Left ventricle myocardium superior (tissue), 1 donor: Measurements from ENCODE around the gene PLCB4. TPM values are rescaled to one million over a fixed set of nuclear protein-coding genes. Genes with fewer than 3 reads are reported as not detected.

Source experiments
- ATAC-seq: fragments of 200-7000 bp; cut with Tn5 transposase; one replicate; pipeline ENCODE4 v1.9.1; 2020; ENCODE audit warnings: mild to moderate bottlenecking, moderate library complexity
- DNase-seq: peaks from one replicate; pipeline ENCODE4 v3.0.0-alpha.2; 2020
- intact Hi-C: fragments of 100-400 bp; cut with micrococcal nuclease; formaldehyde crosslinking; loops from one replicate; pipeline ENCODE4 v1.11.0; 2022
- total RNA-seq: library from RNA; stranded (reverse); fragmentation: NEBNext Ultra II Directional; extraction: Animal tissue kit (Norgen Biotek cat#: 25700); gene quantifications from one replicate; pipeline ENCODE4 v1.2.1, GENCODE V29; 2021
- donor health status: DM: no; HTN: yes; CAD: no; lungs with severe emphysema.

Gene PLCB4
- total RNA-seq, 1 donor from 2014 or later: 29.1 TPM

GRCh38 chr20:9092113-9092512 is 23.2 kb downstream of the PLCB4 start:
- DNase-seq (no peak), ATAC-seq (peak; percentile 31)
- intact Hi-C loops: no loop called here

GRCh38 chr20:9092655-9093054 is 23.8 kb downstream of the PLCB4 start:
- intact Hi-C loops: no loop called here
- DNase-seq (no peak), ATAC-seq (peak; percentile 22)

GRCh38 chr20:9093218-9093957 is 24.5 kb downstream of the PLCB4 start:
- intact Hi-C loops: no loop called here

GRCh38 chr20:9099372-9099771 is 30.5 kb downstream of the PLCB4 start:
- intact Hi-C loops: no loop called here
- ATAC-seq (no peak), DNase-seq (no peak)

More at GRCh38 chr20:9093218-9093957, 24.5 kb downstream of the PLCB4 start:
- no peak for DNase-seq
- ATAC-seq: peak; percentile 80

- DNase-seq: no peak
- intact Hi-C loops: no loop called here
- ATAC-seq: no peak
Measured at GRCh38 chr20:9100691-9101090, 31.8 kb downstream of the PLCB4 start.

- no peak for DNase-seq
- no peak for ATAC-seq
- intact Hi-C loops: no loop called here
Measured at GRCh38 chr20:9102456-9102855, 33.6 kb downstream of the PLCB4 start.

- DNase-seq (no peak), ATAC-seq (no peak)
- intact Hi-C loops: no loop called here
Measured at GRCh38 chr20:9103955-9104354, 35.1 kb downstream of the PLCB4 start.

- intact Hi-C loops: no loop called here
- ATAC-seq (no peak), DNase-seq (no peak)
Measured at GRCh38 chr20:9108260-9108659, 39.4 kb downstream of the PLCB4 start.

GRCh38 chr20:9109566-9109965 is 40.7 kb downstream of the PLCB4 start:
- intact Hi-C loops: no loop called here
- no peak for DNase-seq
- no peak for ATAC-seq

- ATAC-seq (no peak), DNase-seq (no peak)
- intact Hi-C loops: no loop called here
Measured at GRCh38 chr20:9110365-9110764, 41.5 kb downstream of the PLCB4 start.

- ATAC-seq: peak; percentile 29
- no peak for DNase-seq
- intact Hi-C loops: no loop called here
Measured at GRCh38 chr20:9110916-9111432, 42.1 kb downstream of the PLCB4 start.

GRCh38 chr20:9112541-9113515 is 43.9 kb downstream of the PLCB4 start:
- intact Hi-C loops: no loop called here
- ATAC-seq (peak; percentile 91), DNase-seq (no peak)

GRCh38 chr20:9114709-9115108 is 45.8 kb downstream of the PLCB4 start:
- ATAC-seq (no peak), DNase-seq (no peak)
- intact Hi-C loops: no loop called here

GRCh38 chr20:9117548-9117947 is 48.7 kb downstream of the PLCB4 start:
- DNase-seq (no peak), ATAC-seq (no peak)
- intact Hi-C loops: no loop called here

GRCh38 chr20:9119776-9120175 is 50.9 kb downstream of the PLCB4 start:
- intact Hi-C loops: no loop called here
- ATAC-seq (peak; percentile 99), DNase-seq (peak; percentile 71)

GRCh38 chr20:9121211-9121610 is 52.3 kb downstream of the PLCB4 start:
- no peak for DNase-seq
- ATAC-seq: no peak
- intact Hi-C loops: no loop called here

GRCh38 chr20:9122571-9122970 is 53.7 kb downstream of the PLCB4 start:
- intact Hi-C loops: no loop called here
- ATAC-seq: no peak
- DNase-seq: no peak

GRCh38 chr20:9126527-9126926 is 57.6 kb downstream of the PLCB4 start:
- ATAC-seq (no peak), DNase-seq (no peak)
- intact Hi-C loops: no loop called here

- intact Hi-C loops: no loop called here
- no peak for ATAC-seq
- no peak for DNase-seq
Measured at GRCh38 chr20:9128568-9128967, 59.7 kb downstream of the PLCB4 start.

GRCh38 chr20:9129756-9130155 is 60.9 kb downstream of the PLCB4 start:
- DNase-seq (no peak), ATAC-seq (peak; percentile 52)
- intact Hi-C loops: no loop called here
